ENCODE data around the gene PLXNA1.

DNA sequence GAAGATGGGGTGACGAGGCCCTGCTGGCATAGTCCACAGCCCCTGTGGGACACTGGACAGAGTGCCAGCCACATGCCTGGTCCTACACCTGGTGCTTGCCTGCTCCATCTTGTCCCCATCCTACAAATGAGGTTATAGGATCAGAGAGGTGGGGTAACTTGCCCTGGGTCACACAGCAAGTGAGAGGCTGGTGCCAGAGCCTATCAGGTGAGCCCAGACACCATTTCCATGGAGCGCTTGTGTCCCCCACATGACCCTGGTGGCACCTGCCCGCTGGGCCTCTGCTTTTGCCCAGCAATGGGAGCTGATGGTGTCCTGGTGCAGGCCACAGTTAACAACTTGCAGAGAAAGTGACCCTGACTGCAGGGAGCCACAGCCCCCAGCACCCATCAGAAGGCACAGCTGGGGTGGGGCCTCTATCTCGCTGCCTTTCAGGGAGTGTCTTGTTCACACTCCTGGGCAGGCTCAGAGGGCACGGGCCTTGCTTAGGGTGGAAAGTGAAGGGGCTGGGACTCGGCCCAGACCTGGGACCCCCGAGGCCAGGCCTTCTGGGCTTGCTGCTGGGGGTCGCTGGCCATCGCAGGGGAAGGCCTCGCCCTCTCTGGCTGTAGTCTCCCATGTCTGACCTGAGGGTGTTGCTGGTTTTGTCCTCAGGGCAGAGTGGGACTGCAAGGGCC, 7.2 kb downstream of the PLXNA1 start:
- TF ChIP-seq POLR2AphosphoS5 (IDR thresholded peaks at IDR 0.05), result no peak
- TF ChIP-seq, protein P1, sequence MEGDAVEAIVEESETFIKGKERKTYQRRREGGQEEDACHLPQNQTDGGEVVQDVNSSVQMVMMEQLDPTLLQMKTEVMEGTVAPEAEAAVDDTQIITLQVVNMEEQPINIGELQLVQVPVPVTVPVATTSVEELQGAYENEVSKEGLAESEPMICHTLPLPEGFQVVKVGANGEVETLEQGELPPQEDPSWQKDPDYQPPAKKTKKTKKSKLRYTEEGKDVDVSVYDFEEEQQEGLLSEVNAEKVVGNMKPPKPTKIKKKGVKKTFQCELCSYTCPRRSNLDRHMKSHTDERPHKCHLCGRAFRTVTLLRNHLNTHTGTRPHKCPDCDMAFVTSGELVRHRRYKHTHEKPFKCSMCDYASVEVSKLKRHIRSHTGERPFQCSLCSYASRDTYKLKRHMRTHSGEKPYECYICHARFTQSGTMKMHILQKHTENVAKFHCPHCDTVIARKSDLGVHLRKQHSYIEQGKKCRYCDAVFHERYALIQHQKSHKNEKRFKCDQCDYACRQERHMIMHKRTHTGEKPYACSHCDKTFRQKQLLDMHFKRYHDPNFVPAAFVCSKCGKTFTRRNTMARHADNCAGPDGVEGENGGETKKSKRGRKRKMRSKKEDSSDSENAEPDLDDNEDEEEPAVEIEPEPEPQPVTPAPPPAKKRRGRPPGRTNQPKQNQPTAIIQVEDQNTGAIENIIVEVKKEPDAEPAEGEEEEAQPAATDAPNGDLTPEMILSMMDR (IDR thresholded peaks at IDR 0.05), result no peak
- no peak for TF ChIP-seq POLR2A (IDR thresholded peaks at IDR 0.05)

All from prostate gland (tissue), 2 donors.